Keratinocyte (primary cell): ENCODE results near the gene KIF18B.
A peak's percentile ranks its signal among the peaks of the same experiment; 100 is the strongest.

Experiments
- CTCF ChIP-seq, 3 experiments: IDR thresholded peaks in 1 of 3; conservative IDR thresholded peaks in 1 of 3; optimal IDR thresholded peaks in 1 of 3; 2 replicates in 2 of 3; 3 replicates in 1 of 3; pipeline versions ENCODE3 to v1.5.1; 2011; ENCODE audit warnings: low read length in 3 of 3, mild to moderate bottlenecking in 3 of 3, moderate library complexity in 2 of 3, control low read depth in 1 of 3, inconsistent platforms in 1 of 3; ENCODE audit not compliant: insufficient read depth in 2 of 3; ENCODE audit errors: extremely low read depth in 1 of 3
- EZH2 ChIP-seq: IDR thresholded peaks from one replicate; pipeline ENCODE4 v1.6.1; 2012; ENCODE audit warnings: inconsistent platforms, mild to moderate bottlenecking, low read length, moderate library complexity

- TF ChIP-seq CTCF (optimal IDR thresholded peaks at IDR 0.05 in 1 of 3, IDR thresholded peaks at IDR 0.05 in 1 of 3, conservative IDR thresholded peaks at IDR 0.05 in 1 of 3; ENCODE audit: extremely low read depth in 1 of 3, insufficient read depth in 2 of 3, low read length in 3 of 3) = peak in 2 of 3 experiments; percentile 8 to 10
- no peak for TF ChIP-seq EZH2
These were observed 30.8 kb downstream of the KIF18B start for GRCh38 chr17:44916781-44917241.
